A673 (cell line): Measurements from ENCODE around the gene CSNK1G3. TPM values are rescaled to one million over a fixed set of nuclear protein-coding genes. Genes with fewer than 3 reads are reported as not detected.

Source experiments
- BruUV-seq: library from RNA; stranded (reverse); fragments of 400-500 nt; replicated peaks from 2 replicates; lab custom pipeline; 2021; lab: Mats Ljungman, UMichigan
- CTCF ChIA-PET: fragments of 300-600 bp; sonication (Branson Sonifier 250); formaldehyde crosslinking; loops from one replicate; lab custom pipeline; 2022; ENCODE audit warnings: antibody characterized with exemption; lab: Charles Lee
- POLR2A ChIA-PET: fragments of 300-600 bp; sonication (Branson Sonifier 250); formaldehyde crosslinking; loops from one replicate; lab custom pipeline; 2022; ENCODE audit warnings: antibody characterized with exemption; ENCODE audit not compliant: low non-redundant PET; lab: Charles Lee
- DNase-seq: peaks from one replicate; pipeline ENCODE4 v3.0.0-alpha.2; 2015; ENCODE audit warnings: low spot score
- H3K27ac ChIP-seq: fragments of 200-600 bp; sonication (generic); 2 replicates; pipeline ENCODE4 v1.5.1; 2016; ENCODE audit warnings: mixed run types, low read depth, mild to moderate bottlenecking, mixed read lengths, antibody characterized with exemption, low read length; ENCODE audit not compliant: poor library complexity, severe bottlenecking
- H3K27me3 ChIP-seq: fragments of 200-600 bp; sonication (generic); replicated peaks from 2 replicates; pipeline ENCODE4 v1.6.1; 2017; ENCODE audit warnings: mixed run types, low read depth, mild to moderate bottlenecking, mixed read lengths, antibody characterized with exemption, low read length; ENCODE audit not compliant: insufficient read depth, poor library complexity
- H3K36me3 ChIP-seq: fragments of 200-600 bp; sonication (generic); 2 replicates; pipeline ENCODE4 v1.6.1; 2016; ENCODE audit warnings: mixed run types, mild to moderate bottlenecking, mixed read lengths, antibody characterized with exemption, low read length; ENCODE audit not compliant: insufficient read depth, poor library complexity, severe bottlenecking
- H3K4me1 ChIP-seq: fragments of 200-600 bp; sonication (generic); 2 replicates; pipeline ENCODE4 v1.6.1; 2017; ENCODE audit warnings: mixed run types, mild to moderate bottlenecking, mixed read lengths, antibody characterized with exemption, low read length; ENCODE audit not compliant: insufficient read depth, poor library complexity, severe bottlenecking
- H3K4me3 ChIP-seq: fragments of 200-600 bp; sonication (generic); 2 replicates; pipeline ENCODE4 v1.5.1; 2016; ENCODE audit warnings: low read depth, mixed run types, mild to moderate bottlenecking, mixed read lengths, low read length; ENCODE audit not compliant: poor library complexity, severe bottlenecking
- H3K9me3 ChIP-seq: fragments of 200-600 bp; sonication (generic); 2 replicates; pipeline ENCODE4 v1.6.1; 2016; ENCODE audit warnings: mixed run types, low read depth, mild to moderate bottlenecking, mixed read lengths, antibody characterized with exemption, low read length; ENCODE audit not compliant: poor library complexity, severe bottlenecking
- EZH2 ChIP-seq: fragments of 200-600 bp; sonication (generic); IDR thresholded peaks from 2 replicates; pipeline ENCODE4 v1.6.1; 2017; ENCODE audit warnings: borderline replicate concordance, low read depth, mild to moderate bottlenecking, mixed read lengths, antibody characterized with exemption, low read length; ENCODE audit not compliant: poor library complexity, severe bottlenecking
- intact Hi-C: fragments of 100-400 bp; cut with micrococcal nuclease; formaldehyde crosslinking; loops from one replicate; pipeline ENCODE4 v1.10.0; 2022; ENCODE audit not compliant: unreplicated experiment
- total RNA-seq: library from RNA; stranded (reverse); gene quantifications from 2 replicates; pipeline ENCODE4 v1.2.3, GENCODE V29; 2021
- TF ChIP-seq, protein P1 (sequence below): fragments of 300-800, 200-600 bp; sonication (generic); conservative IDR thresholded peaks from 2 replicates; pipeline ENCODE4 v1.5.1; 2017; ENCODE audit warnings: low read depth, mild to moderate bottlenecking, antibody characterized with exemption, low read length, moderate library complexity, mixed read lengths

Gene CSNK1G3
- total RNA-seq, 1 experiment from 2014 or later: 42.1 TPM

DNA sequence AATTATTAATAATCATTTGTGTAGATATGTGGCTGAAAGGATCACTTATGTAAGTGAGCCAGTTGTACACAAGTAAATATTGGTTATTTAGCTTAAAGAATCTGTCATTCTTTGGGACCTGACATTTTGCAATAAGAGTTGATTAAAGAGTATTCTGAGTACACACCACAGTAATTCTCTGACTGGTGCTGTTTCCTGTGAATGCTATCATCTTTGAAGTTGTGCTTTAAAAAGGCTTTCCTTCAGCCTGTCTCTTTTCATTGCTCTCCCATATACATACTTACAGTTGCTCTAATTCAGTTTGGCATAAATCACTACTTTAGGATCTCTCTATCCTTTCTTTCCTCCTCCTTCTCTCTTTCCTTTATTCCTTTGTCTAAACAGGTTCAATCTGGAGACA, 8.7 kb upstream of the CSNK1G3 start:
- intact Hi-C loops: no loop called here
- H3K27ac ChIP-seq: no peak overlapping the region
- BruUV-seq: no TSS peak
- no peaks in the 10 kb centered on the region for H3K9me3 ChIP-seq
- no peaks in the 10 kb centered on the region for H3K4me1 ChIP-seq
- POLR2A ChIA-PET: no interaction called here
- no peak for DNase-seq
- no peaks in the 10 kb centered on the region for H3K36me3 ChIP-seq
- no peaks in the 10 kb centered on the region for H3K27me3 ChIP-seq
- H3K4me3 ChIP-seq: no peak overlapping the region
- CTCF ChIA-PET: no interaction called here
- TF ChIP-seq, protein P1, sequence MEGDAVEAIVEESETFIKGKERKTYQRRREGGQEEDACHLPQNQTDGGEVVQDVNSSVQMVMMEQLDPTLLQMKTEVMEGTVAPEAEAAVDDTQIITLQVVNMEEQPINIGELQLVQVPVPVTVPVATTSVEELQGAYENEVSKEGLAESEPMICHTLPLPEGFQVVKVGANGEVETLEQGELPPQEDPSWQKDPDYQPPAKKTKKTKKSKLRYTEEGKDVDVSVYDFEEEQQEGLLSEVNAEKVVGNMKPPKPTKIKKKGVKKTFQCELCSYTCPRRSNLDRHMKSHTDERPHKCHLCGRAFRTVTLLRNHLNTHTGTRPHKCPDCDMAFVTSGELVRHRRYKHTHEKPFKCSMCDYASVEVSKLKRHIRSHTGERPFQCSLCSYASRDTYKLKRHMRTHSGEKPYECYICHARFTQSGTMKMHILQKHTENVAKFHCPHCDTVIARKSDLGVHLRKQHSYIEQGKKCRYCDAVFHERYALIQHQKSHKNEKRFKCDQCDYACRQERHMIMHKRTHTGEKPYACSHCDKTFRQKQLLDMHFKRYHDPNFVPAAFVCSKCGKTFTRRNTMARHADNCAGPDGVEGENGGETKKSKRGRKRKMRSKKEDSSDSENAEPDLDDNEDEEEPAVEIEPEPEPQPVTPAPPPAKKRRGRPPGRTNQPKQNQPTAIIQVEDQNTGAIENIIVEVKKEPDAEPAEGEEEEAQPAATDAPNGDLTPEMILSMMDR: no peak
- no peak for TF ChIP-seq EZH2

DNA sequence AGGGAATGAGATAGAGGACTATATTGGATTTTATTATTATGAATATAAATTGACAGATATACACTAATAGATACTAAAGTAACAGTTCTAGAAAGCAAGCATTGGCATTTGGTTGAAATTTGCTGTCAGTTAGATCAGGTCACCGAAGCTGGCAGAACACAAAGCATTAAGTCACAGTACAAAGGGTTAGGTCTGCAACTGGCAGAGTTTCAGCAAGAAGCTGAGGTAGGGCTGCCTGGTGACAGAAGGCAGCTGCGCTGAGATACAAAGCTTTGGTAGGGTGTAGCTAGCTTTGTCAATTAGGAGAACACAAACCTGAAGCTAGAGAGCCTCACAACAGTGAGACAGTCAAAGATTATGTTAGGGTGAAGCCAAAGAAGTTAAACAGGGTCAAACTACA, 6.3 kb upstream of the CSNK1G3 start:
- no peak for DNase-seq
- H3K27me3 ChIP-seq: no peaks in the 10 kb centered on the region
- TF ChIP-seq, protein P1: no peak
- TF ChIP-seq EZH2: no peak
- no TSS peak for BruUV-seq
- no peaks in the 10 kb centered on the region for H3K4me1 ChIP-seq
- no peaks in the 10 kb centered on the region for H3K9me3 ChIP-seq
- POLR2A ChIA-PET: no interaction called here
- H3K27ac ChIP-seq: no peak overlapping the region
- CTCF ChIA-PET: no interaction called here
- no peak overlapping the region for H3K4me3 ChIP-seq
- H3K36me3 ChIP-seq: no peaks in the 10 kb centered on the region
- intact Hi-C loops: no loop called here

DNA sequence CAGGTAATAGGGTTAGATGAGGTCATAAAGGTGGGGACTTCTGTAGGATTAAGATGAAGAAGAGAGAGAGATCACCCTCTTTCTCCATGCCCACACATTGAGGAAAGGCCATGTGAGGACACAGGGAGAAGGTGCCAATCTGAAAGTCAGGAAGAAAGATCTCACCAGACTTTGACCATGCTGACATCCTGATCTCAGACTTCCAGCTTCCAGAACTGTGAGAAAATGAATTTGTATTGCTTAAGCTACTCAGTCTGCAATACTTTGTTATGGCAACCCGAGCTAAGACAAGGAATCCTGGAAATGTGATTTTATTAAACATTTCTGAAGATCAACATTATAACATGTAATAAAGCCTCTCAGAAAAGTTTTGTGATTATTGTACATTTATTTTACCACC, 3.5 kb upstream of the CSNK1G3 start:
- ChIA-PET CTCF (no interaction called here), POLR2A (no interaction called here)
- Histone ChIP-seq H3K27ac (no peak overlapping the region), H3K27me3 (no peaks in the 10 kb centered on the region), H3K36me3 (no peaks in the 10 kb centered on the region), H3K9me3 (no peaks in the 10 kb centered on the region), H3K4me3 (no peak overlapping the region), H3K4me1 (no peaks in the 10 kb centered on the region)
- DNase-seq: no peak
- BruUV-seq: no TSS peak
- intact Hi-C loops: no loop called here
- TF ChIP-seq, protein P1: no peak
- TF ChIP-seq EZH2: no peak
